PC-9 (cell line): Measurements from ENCODE around the gene ANKS1B.

Experiments
- CTCF ChIP-seq: fragments of 200-600 bp; sonication (generic); conservative IDR thresholded peaks from 2 replicates; pipeline ENCODE4 v1.6.1; 2017; ENCODE audit warnings: mixed run types, antibody characterized with exemption, mild to moderate bottlenecking, moderate library complexity
- EZH2 ChIP-seq: fragments of 200-600 bp; sonication (generic); IDR thresholded peaks from 2 replicates; pipeline ENCODE4 v1.8.0; 2017; ENCODE audit warnings: antibody characterized with exemption, low read depth

DNA sequence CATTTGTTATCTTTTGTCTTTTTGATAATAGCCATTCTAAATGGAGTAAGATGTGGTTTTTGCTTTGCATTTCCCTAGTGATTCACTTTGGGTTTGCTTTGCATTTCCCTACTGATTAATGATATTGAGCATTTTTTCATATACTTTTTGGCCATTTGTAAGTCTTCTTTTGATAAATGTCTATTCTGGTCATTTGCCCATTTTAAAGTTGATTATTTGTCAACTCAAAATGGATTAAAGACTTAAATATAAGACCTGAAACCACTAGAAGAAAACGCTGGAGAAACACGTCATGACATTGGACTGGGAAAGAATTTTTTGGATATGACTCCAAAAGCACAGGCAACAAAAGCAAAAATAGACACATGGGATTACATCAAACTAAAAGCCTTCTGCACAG lies 1191.6 kb downstream of the ANKS1B start:
- TF ChIP-seq CTCF (no peak), EZH2 (no peak)
